Effector CD4-positive, alpha-beta T cell (primary cell): Measurements from ENCODE around the gene ANTXR1.

Experiments used
- DNase-seq: peaks from one replicate; pipeline ENCODE4 v3.0.0-alpha.2; 2020

Gene ANTXR1

GRCh38 chr2:69075486-69075885 lies 62.5 kb downstream of the ANTXR1 start:
- DNase-seq: no peak

GRCh38 chr2:69076601-69077000 lies 63.6 kb downstream of the ANTXR1 start:
- no peak for DNase-seq

- no peak for DNase-seq
Measured at GRCh38 chr2:69077252-69077950, 64.4 kb downstream of the ANTXR1 start.

- DNase-seq: no peak
Measured at GRCh38 chr2:69080071-69080470, 67.1 kb downstream of the ANTXR1 start.

GRCh38 chr2:69081001-69081580 lies 68.1 kb downstream of the ANTXR1 start:
- no peak for DNase-seq

- no peak for DNase-seq
Measured at GRCh38 chr2:69081757-69082156, 68.8 kb downstream of the ANTXR1 start.

- no peak for DNase-seq
Measured at GRCh38 chr2:69082430-69082997, 69.5 kb downstream of the ANTXR1 start.

GRCh38 chr2:69083235-69083748 lies 70.3 kb downstream of the ANTXR1 start:
- no peak for DNase-seq

- no peak for DNase-seq
Measured at GRCh38 chr2:69084492-69084891, 71.5 kb downstream of the ANTXR1 start.

GRCh38 chr2:69086466-69086865 lies 73.5 kb downstream of the ANTXR1 start:
- no peak for DNase-seq

GRCh38 chr2:69087211-69087911 lies 74.4 kb downstream of the ANTXR1 start:
- no peak for DNase-seq

- no peak for DNase-seq
Measured at GRCh38 chr2:69087912-69088240, 74.9 kb downstream of the ANTXR1 start.

GRCh38 chr2:69088466-69088865 lies 75.5 kb downstream of the ANTXR1 start:
- DNase-seq: no peak

- no peak for DNase-seq
Measured at GRCh38 chr2:69089266-69089665, 76.3 kb downstream of the ANTXR1 start.

GRCh38 chr2:69089998-69090397 lies 77.0 kb downstream of the ANTXR1 start:
- DNase-seq: no peak

- no peak for DNase-seq
Measured at GRCh38 chr2:69090820-69091219, 77.8 kb downstream of the ANTXR1 start.

- no peak for DNase-seq
Measured at GRCh38 chr2:69092857-69093256, 79.9 kb downstream of the ANTXR1 start.

- DNase-seq: no peak
Measured at GRCh38 chr2:69095305-69095704, 82.3 kb downstream of the ANTXR1 start.

GRCh38 chr2:69096326-69097095 lies 83.5 kb downstream of the ANTXR1 start:
- DNase-seq: no peak

GRCh38 chr2:69097148-69097610 lies 84.2 kb downstream of the ANTXR1 start:
- no peak for DNase-seq

GRCh38 chr2:69097891-69098655 lies 85.1 kb downstream of the ANTXR1 start:
- no peak for DNase-seq

- no peak for DNase-seq
Measured at GRCh38 chr2:69099541-69099940, 86.6 kb downstream of the ANTXR1 start.
